ENCODE measurements around the gene SVOP.
"Not testable (repeated sequence)": the region's sequence is repeated elsewhere in the genome, so short reads cannot be mapped to it uniquely, and the experiment has no call there.

Gene SVOP

DNA sequence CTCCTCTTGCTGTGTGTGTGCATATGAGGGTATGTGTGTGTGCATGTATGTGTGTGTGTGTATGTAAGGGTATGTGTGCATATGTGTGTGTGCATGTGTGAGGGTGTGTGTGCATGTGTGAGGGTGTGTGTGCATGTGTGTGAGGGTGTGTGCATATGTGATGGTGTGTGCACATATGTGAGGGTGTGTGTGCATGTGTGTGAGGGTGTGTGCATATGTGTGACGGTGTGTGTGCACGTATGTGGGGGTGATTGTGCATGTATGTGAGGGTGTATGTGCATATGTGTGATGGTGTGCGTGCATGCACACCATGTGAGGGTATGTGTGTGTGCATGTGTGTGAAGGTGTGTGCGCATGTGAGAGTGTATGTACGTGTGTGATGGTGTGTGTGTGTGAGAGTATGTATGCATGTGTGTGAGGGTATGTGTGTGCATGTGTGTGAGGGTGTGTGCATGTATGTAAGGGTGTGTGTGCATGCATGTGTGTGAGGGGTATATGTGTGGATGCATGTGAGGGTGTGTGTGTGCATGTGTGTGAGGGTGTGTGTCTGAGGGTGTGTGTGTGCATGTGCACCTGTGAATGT is 125.6 kb downstream of the SVOP start:
- DNase-seq (ENCODE audit: low read depth, low spot score): no peak

DNA sequence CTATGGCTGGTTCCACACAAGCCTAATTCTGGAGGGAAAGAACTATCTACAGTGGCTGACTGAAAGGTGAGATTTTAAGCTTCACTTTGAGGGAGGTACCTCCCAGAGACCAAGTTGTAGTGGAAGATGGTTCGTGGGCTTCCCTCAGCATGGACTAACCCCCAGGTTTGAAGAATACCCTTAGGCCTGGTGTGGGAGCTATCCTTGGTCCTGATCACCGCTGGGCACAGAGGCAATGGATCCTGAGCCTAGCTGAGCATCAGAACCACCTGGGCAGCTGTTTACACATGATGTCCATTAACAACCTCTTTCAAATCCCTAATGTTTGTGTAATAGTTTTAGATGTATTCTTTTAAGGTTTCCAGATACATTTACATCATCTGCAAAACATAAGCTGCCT is 130.7 kb downstream of the SVOP start:
- DNase-seq (ENCODE audit: low read depth, low spot score): no peak

DNA sequence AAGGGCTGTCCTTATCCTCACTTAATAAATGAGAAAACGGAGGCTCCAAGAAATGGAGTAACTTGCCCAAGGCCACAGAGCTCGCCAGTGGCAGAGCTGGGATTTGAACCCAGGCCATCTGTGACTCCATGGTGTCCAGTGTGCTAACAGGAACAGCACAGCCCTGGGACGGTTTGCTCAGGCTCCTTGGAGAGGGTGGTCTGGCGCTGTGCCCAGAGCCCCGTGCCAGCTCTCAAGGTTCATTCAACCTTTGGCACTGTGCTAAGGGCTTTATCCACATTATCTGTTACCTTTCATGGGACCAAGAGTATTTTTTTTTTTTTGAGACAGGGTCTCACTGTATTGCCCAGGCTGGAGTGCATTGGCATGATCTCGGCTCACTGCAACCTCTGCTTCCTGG is 132.8 kb downstream of the SVOP start:
- no peak for DNase-seq (ENCODE audit: low read depth, low spot score)

- no peak for DNase-seq (ENCODE audit: low read depth, low spot score)
These were observed 133.8 kb downstream of the SVOP start for GRCh38 chr12:108886873-108887629.

DNA sequence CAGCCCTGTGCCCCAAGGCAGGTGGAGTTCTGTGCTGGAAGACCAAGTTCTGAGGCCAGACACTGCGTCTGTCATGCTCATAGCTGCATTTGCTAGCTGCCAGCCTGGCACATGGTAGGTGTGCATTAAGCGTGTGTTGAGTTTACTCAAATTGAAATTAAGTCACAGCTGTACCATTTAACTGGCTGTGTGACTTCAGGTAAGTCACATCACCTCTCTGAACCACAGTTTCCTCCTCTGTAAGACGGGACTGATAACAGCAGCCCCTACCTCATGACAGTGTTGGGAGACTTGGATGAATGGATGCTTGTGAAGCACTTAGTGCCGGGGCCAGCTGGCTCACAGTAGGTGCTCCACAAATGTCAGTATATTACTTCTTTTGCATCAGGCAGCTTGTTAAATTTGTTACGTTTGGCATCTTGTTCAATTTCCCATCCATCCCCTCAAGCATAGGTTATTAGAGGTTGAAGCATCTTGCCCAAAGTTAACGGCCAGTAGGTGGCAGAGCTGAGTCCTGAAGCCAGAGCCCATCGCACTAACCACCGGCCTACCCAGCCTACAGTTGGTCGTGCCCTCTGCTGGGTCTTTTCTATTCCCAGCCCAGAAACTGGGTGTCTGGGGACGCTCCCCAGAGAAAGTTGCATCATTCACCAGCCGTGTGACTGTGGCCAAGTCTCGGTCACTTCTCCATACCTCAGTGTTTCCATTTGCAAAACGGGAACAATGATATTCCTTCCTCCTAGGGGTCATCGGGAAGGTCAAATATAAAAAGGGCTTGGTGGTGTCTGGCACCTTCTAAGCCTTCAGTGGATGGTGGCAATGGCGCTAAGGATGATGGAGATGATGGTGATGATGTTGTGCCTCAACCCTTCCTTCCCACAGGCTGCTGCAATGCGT is 136.5 kb downstream of the SVOP start:
- DNase-seq (ENCODE audit: low read depth, low spot score): peak; percentile 40

GRCh38 chr12:108881953-108882352 is 138.9 kb downstream of the SVOP start:
- DNase-seq (ENCODE audit: low read depth, low spot score): no peak

- DNase-seq (ENCODE audit: low read depth, low spot score): no peak
These were observed 141.1 kb downstream of the SVOP start, which contains the start of gene DAO for GRCh38 chr12:108879615-108880254. TSS of gene DAO (plus strand) at chr12:108880092. CDS start at chr12:108885007, 4,915 bp downstream.

DNA sequence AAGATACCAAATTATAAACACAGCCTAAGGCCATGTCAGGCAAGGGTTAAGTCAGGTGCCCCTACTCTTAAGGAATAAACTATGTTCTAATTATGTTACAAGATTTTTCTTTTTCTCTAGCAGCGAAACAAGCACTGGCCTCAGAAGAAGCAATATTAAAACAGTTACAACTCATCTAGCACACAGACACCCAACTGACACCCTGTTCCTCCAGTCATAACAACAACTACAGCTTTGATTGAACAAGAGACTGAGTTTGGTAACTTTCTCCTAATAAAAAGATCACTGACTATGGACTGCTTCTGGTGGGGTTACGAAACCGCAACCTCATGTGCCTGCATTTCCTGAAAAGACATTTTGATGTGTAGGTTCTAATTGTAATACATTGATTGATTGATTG is 144.3 kb downstream of the SVOP start:
- no peak for DNase-seq (ENCODE audit: low read depth, low spot score)

- no peak for DNase-seq (ENCODE audit: low read depth, low spot score)
These were observed 145.0 kb downstream of the SVOP start for GRCh38 chr12:108875682-108876361.

GRCh38 chr12:108875280-108875679 is 145.6 kb downstream of the SVOP start:
- no peak for DNase-seq (ENCODE audit: low read depth, low spot score)

GRCh38 chr12:108868781-108869180 is 152.1 kb downstream of the SVOP start:
- DNase-seq (ENCODE audit: low read depth, low spot score): no peak

DNA sequence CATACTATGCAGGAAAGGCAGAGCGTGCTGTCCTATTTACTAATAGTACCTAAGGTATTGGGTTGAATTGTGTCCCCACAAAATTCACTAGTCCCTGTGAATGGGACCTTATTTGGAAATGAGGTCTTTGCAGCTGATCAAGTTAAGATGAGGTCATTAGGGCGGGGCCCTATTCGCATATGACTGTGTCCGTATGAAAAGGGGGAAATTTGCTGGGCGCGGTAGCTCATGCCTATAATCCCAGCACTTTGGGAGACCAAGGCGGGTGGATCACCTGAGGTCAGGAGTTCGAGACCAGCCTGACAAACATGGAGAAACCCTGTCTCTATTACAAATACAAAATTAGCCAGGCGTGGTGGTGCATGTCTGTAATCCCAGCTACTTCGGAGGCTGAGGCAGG is 154.8 kb downstream of the SVOP start:
- not testable (repeated sequence) for DNase-seq (ENCODE audit: low read depth, low spot score)

GRCh38 chr12:108865169-108865568 is 155.7 kb downstream of the SVOP start:
- no peak for DNase-seq (ENCODE audit: low read depth, low spot score)

- DNase-seq (ENCODE audit: low read depth, low spot score): no peak
These were observed 158.3 kb downstream of the SVOP start for GRCh38 chr12:108862588-108862959.

DNA sequence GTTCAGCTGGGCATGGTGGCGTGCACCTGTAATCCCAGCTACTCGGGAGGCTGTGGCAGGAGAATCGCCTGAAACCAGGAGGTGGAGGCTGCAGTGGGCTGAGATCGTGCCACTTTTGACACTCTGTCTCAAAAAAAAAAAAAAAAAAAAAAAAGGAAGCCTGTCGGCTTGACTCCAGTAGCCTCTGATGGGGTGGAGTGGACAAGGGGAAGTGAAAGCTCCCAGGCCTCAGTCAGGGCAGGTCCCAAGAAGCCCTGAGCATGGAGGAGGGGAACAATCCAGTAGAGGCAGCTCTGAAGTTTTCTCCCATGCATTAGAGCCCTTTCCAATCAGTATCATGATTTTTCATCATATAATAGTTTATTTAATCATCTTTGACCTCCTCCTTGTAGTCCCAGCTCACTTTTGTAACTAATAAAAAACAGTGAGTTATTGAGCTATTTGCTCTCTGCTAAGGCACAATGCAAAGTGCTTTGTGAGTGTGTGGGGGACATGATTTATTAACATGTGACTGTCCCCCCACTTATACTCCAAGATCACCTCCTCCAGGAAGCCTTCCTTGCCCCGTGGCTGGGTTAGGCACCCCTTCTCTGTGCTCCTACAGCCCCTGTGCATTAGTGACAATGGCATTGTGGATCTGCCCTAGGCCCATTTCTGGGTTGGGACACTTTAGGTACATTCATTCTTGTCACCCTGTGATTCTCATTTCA is 158.8 kb downstream of the SVOP start:
- DNase-seq (ENCODE audit: low read depth, low spot score): no peak

DNA sequence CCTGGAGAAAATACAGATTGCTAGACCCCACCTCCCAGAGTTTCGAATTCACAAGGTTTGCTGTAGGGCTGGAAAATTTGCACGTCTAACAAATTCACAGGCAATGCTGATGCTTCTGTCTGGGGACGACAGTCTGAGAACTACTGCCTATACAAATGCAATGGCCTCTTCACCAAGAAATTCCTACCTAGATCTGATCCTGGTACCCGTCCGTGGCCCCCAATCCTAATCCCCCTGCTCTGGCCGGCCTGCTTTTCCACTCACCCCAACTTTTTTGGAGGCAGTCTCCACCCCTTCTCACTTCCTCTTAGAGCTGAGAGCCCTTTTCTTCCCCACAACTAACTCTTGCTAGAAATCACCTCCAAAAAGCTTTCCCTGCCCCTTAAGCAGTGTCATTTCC is 160.4 kb downstream of the SVOP start:
- DNase-seq (ENCODE audit: low read depth, low spot score): no peak

GRCh38 chr12:108859923-108860291 is 161.0 kb downstream of the SVOP start:
- DNase-seq (ENCODE audit: low read depth, low spot score): no peak

DNA sequence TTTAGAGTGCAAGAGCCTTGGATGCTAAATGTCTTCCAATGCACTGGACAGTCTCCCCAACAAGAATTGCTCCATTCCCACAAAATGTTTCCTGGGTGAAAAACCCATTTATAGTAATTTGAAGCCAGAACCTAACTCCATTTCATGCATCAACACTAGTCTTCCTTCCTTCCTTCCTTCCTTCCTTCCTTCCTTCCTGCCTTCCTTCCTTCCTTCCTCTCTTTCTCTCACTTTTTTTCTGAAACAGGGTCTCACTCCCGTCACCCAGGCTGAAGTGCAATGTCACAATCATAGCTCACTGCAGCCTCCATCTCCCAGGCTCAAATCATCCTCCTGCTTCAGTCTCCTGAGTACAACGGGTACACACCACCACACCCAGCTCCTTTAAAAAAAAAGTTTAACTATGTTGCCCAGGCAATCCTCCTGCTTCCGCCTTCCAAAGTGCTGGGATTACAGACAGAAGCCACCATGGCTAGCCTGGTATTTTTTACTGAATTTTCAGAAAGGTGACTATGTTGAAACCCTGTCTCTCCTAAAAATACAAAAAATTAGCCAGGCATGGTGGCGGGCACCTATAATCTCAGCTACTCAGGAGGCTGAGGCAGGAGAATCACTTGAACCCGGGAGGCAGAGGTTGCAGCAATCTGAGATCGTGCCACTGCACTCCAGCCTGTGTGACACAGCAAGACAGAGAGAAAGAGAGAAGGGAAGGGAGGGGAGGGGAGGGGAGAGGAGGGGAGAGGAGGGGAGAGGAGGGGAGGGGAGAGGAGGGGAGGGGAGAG is 161.5 kb downstream of the SVOP start:
- not testable (repeated sequence) for DNase-seq (ENCODE audit: low read depth, low spot score)

DNA sequence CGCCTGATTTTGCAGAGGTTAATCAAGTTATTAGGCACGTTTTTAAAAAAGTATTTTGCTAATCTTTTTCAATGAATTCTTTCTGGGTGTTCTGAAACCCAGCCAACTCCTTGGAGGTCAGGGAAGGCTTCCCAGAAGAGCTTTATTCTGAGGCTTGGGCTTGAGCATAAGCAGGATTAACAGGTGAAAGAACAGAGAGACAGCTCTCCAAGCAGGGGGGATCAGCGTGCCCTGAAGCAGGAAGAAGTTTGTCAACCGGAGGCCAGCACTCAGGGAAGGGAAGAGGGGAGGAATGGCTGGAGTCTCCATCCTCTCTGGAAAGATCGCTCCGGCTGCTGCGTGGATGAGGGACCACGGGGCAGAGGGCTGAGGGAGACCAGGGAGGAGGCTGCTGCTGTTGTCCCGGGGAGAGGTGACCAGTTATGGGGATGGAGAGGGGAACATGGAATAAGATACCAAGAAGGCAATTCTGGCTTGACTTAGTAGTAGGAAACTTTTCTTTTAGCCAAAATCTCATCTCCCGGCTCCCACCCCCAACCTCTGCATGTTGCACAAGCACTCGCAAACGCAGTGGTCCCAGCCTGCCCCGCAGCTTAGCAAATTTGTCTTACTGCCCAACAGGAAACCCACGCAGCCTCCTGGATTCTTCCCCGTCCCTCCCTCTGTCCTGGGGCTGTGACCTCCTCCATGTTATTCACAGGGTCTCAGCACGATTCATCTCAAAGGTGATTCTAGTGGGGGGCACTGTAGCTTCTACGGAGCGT is 162.4 kb downstream of the SVOP start:
- no peak for DNase-seq (ENCODE audit: low read depth, low spot score)

All from iPS DF 19.7 (cell line).